NCI-H146 treated with DMSO at 0.1 percent for 48 hours (cell line): Measurements from ENCODE around the gene SLCO4C1.

ENCODE experiments used
- DNase-seq: peaks from one replicate; lab custom pipeline; 2025; ENCODE audit not compliant: unreplicated experiment; lab: John Stamatoyannopoulos, UW

Gene SLCO4C1

DNA sequence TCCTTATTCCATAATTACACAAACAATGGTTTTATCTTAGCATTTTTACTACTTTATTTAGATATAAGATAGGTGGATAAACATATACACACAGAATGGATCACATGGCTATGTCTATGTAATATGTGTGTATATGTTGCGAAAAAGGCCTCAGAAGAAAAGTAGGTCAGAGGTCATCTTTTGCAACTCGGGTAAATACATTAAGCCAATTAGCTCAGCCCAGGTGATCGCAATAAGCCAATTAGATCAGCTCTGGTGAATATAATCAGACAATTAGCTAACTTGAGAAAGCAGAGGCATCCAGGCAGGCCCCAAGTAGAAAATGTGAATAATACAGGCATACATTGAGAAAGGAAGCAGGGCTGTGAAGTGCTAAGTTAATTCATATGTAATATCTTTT is 24.3 kb downstream of the SLCO4C1 start:
- no peak for DNase-seq

DNA sequence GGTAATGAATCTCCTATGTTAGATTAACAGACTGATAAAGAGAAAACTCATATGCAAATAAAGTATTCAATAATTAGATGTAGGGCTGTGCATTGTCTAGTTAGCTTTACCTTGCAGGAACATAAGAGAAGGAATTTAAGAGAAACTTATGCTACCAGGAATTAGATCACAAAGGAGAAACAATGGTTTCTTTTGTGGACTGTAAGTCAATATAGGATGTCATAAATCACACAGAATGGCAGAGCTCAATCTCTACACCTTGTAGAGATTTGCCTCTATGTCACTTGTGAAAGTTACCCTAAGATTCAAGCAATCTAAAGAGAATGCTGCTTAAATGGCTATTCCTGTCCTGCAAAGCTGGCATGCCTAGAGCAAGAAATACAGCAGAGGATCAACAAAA is 26.0 kb downstream of the SLCO4C1 start:
- DNase-seq = no peak

DNA sequence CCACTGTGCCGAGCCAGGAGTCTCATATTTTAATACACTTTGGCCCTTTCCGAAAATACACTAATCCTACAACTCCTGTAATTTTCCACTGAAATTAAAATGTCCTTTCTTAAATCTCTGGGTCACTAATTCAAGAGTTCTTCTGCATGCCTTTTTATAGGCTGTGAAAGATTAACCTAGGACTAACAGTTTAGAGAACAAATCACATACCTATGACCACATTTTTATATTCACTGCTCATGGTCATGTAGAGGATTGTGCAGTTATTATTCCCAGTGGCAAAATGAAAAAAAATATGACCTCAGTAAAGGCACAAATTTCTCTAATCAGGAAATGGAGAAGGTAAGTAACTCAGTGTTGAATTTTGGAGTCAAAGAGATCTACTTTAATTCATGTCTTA is 33.4 kb downstream of the SLCO4C1 start:
- no peak for DNase-seq

DNA sequence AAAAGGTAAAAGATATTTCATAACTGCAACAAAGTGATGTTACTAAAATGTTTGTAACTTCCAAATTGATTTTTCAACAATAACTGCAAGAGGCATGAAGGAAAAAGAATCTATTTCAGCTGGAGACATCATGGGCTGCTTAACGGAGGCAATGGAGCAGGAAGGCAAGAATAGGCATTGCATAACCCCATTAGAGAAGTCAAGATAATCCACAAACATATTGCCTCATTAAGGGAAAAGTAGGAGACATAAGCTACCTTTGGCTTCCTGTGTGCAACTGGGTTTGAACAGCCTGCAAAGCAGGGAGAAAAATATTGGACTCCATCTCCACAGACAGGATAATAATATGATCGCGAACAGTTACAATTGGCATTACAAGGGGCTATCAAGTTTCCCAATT is 46.7 kb downstream of the SLCO4C1 start:
- DNase-seq = no peak

DNA sequence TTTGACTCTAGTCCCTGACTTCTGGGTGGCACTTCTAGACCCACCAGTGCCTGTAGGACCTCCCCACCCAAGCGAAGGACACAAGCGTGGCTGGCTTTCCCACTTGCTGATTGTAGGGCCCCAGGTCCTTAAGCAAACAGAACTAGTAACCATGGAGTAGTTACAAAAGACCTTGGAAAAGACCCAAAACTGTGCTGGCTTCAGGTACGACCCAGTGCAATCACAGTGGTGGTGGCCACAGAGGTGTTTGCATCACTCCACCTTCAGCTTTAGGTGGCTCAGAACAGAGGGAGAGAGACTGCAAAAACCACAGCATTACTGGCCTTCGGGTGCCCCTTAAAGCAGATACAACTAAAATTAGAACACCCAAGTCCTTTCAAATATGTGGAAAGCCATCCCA is 52.9 kb downstream of the SLCO4C1 start:
- no peak for DNase-seq

DNA sequence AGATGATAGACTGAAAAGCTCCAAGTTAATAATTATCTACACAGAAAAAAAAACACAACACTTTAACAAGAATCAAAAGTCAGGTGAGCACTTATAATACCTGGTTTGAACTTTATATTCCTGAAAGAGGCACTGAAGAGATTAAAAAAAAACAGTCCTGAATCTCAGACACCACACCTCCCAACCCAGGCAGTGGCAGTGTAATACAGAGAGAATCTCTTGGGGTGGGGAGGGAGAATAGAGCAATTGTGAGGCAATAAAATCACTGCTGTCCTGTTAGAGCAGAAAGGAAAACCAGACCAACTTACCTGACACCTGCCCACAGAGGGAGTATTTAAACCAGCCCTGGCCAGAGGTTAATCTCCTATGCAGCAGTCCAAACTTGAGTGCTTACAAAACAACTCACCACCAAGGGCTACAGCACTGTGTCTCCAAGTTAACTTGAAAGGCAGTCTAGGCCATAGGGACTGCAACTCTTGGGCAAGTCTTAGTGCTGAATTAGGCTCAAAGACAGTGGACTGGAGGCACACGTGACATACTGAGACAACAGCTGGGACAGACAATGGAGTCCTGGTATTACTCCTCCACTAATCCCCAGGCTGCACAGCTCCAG is 54.2 kb downstream of the SLCO4C1 start:
- no peak for DNase-seq

DNA sequence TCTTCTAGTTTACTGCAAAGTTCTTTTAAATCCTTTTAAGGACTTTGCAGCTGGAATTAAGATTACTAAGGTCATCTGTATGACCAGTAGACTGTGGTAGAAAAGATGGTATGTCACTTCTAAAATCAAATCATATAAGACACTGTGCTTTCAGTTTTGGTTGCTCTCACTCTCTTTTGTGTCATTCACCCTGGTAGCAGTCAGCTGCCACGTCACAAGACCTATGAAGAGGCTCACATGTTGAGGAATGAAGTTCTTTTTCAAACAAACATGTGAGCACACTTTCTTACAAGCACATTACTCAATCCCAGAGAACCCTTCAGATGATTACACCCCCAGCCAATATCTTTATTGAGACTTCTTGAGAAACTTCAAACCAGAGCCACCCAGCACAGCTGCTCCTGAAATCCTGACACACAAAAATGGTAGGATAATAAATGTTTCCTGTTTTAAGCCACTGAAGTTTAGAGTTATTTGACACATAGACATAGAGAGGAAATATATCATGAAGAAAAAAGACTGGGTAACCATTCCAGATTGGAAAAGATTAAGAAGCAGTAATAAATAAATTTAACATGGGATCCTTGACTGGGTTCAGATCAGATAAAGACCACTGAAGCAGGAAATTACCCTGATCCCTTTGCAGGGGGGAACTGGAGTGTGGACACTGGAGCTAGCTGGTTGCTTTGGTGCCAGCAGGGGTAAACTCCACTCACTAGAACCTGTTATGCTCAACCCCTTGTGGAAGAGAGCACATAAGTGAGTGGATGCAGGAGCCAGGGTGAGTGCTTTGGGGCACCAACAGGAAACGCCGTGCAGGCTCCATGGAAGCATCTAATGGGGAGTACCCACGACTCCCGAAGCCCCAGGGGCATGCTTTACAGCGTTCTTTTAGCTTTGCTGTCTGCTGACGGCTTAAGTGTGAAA is 64.1 kb downstream of the SLCO4C1 start:
- no peak for DNase-seq

DNA sequence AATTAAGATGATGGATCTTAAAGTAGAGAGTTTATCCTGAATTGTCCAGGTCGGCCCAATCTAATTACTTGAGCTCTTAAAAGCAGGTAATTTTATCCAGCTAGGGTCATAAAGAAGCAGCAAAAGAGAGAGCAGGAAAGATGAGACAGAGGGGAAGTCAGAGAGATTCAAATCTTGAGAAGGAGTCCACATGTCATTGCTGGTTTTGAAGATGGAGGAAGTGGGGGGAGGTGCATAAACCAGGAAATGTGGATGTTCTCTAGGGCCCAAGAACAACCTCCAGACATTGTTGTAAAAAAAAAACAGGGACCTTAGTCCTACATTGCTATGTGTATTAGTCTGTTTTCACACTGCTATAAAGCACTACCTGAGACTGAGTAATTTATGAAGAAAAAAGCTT is 66.4 kb downstream of the SLCO4C1 start:
- no peak for DNase-seq

DNA sequence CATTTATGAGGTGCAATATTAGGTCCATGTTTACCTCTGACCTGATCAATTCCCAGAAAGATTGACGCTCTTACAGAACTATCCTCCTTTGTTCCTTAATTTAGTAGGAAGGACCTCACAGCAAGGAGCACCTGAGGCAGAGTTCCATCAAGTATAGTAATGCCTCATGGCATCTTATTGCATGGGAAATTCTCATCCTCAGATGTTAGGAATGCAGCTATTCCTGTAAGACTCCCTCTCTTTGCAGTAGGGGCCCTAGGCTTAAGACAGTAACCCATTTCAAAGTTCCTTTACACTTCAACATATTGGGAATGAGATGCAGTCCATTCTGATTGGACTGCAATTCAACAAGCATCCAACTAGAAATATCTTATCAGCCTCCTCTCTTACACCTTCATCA is 69.8 kb downstream of the SLCO4C1 start:
- no peak for DNase-seq

DNA sequence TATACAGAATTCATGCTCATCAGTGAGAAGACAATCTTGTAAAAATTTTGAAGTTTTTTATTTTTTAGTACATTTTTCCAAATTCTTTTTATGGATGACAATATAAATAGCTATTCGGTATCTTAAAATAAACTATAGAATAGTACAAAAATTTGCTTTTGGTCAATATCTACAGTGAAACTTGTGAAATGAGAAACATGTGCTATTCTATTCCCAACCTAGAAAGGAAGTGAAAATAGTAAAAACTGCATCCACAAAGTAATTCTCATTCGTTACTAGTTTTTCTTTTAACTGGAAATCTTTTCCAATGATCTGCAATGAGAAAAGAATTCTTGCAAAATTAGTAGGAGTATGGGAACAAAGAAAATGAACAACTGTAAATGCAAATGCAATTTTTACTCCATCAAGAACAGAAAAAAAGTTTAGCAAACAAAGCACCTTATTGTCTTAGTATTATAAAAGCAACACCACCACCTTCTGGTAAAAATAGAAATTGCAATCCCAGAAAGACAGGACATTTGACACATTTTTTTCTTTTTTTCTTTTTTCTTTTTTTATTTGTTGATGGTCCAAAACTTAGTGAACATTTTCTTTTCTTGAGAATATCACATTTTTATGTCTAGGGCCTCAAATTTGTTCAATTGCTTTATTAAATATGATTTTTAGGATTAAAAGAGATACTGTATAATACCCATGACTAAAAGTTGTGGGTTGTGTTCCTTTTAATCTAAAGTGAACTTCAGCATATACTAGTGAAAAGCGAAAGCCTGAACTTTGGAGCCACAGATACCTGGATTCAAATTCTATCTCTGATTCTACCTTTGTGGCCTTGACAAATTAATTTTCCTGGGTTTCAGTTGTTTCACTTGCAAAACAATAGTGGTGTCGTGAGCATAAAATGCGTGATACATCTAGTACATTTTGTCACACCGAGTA is 72.3 kb downstream of the SLCO4C1 start:
- peak; percentile 30 for DNase-seq

DNA sequence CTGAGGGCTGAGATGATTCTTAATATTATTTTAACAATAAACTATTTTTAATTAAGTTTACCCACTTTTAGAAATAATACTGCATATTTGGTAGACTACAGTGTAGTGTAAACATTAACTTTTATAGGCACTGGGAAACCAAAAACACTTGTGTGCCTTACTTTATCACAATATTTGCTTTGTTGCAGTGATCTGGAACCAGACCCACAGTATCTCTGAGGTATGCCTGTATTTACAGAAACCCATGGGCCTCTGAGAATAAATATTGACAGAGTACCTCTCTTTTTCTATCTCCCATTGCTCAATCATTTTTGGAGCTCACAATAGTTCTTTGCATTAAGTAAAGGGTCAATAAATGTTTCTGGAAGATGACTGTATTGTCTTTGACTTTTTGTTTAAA is 73.3 kb downstream of the SLCO4C1 start:
- DNase-seq = peak; percentile 23

DNA sequence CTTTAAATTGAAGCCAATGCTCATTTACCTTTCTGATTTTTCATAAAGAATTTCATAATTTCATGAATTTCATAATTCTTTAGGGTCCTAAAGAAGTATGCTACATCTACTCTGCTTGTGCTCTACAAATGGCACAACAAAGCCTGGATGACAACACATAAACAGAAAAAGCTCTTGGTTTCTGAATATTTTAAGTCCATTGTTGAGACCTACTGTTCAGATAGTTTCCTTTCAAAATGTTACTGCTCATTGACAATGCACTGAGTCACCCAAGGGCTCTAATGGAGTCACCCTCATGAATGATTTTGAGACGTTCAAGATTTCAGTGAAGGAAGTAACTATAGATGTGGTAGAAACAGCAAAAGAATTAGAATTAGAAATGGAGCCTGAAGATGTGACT is 74.1 kb downstream of the SLCO4C1 start:
- DNase-seq = no peak

DNA sequence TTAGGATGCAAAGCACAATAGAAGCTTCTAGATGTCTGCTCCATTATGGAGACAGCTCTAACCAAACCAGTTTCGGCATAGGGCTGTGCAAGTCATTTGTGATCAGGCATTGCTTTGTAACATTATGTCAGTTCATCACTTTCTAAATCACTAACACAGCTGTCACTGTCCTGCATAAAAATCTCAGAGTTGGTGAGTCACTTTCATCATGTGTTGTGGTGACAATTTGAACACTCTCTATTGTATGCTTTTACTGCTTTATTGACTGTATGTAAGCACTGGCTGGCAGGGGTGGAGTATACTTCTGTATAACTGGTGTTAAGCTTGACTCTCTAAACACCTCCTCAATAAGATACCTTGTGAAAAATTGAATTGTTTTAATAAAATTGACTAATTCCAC is 77.9 kb downstream of the SLCO4C1 start:
- no peak for DNase-seq

DNA sequence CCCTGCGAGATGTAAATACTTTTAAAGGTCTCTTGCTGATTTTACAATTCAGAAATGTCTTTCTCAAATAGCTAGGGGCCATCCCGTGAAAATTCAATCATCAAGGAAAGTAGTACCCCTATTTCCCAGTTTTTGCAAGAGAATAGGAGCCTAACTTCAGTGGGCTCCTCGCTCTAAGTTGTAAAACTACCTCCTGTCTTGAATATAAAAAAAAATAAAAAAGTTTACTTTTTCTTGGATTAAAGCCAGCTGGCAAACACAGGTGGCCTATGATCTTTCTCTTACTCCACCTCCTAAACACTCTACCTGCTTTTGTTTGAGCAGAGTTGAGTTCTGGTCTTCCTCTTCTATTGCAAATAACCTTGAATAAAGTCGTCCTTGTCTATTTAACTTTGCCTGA is 79.4 kb downstream of the SLCO4C1 start:
- DNase-seq = no peak

DNA sequence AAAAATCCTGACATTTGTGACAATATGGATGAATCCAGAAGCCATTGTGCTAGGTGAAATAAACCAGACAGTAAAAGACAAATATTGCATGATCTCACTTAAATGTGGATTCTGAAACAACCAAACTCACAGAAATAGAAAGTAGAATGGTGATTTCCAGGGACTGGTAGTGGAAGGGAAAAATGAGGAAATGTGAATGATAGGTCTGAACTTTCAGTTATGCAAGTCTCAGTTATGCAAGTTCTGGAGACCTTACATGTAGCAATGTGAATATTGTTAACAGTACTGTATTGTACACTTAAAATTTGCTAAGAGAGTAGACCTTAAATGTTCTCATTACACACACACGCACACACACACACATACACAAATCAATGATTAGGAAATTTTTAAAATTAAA is 84.9 kb downstream of the SLCO4C1 start:
- DNase-seq = no peak

DNA sequence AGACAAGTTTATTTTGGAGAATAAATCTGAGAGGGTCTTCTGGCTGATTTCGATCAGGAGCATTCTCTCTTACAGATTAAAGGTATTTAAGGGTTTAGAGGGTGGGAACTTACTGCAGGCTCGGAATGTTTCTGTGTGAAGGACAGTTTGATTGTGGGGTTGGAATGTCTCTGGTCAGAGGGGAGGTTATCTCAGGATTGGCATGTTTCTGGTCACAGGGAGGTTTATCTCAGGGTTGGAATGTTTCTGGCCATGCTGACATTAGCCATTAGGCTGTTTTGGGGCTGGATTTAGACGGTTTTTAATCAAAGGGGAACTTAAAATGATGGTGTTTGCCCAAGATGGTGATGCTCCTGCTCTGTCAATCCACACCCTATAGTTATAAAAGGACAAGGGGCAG is 95.2 kb downstream of the SLCO4C1 start:
- no peak for DNase-seq

DNA sequence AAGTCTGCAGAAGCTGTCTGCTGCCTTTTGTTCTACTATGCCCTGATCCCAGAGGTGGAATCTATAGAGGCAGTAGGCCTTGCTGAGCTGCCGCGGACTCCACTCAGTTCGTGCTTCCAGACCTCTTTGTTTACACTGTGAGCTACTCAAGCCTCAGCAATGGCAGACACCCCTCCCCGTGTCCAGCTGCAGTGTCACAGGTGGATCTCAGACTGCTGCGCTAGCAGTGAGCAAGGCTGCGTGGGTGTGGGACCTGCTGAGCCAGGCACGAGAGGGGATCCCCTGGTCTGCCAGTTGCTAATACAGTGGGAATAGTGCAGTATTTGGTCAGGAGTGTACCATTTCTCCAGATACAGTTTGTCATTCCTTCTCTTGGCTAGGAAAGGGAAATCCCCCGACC is 99.6 kb downstream of the SLCO4C1 start:
- no peak for DNase-seq
